GM21619 (cell line): ENCODE data around the gene FBF1.

Experiments
- ATAC-seq: cut with Tn5 transposase; IDR thresholded peaks from one replicate; pipeline ENCODE4 v1.9.1; 2021; ENCODE audit not compliant: unreplicated experiment

Gene FBF1

GRCh38 chr17:75917141-75917916, 23.5 kb downstream of the FBF1 start:
- ATAC-seq: no peak

DNA sequence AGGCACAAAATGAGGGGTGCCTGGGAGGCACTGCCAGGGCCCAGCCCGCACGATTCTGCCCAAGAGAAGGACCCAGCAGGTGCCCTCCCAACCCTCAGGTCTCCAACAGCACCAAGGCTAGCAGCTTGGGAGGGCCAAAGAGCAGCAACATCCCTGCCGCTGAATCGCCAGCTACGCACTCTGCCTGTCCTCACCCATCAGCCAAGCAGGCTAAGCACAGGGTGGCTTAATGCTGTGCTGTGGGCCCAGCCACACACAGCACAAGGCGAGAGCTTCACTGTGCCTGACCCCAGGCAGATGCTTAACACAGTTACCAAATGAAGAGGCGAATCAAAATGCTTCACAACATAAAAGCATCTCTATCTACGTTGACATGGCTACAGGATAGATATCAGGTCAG, 25.6 kb downstream of the FBF1 start:
- no peak for ATAC-seq

- ATAC-seq: no peak
Measured at GRCh38 chr17:75914643-75915267, 26.1 kb downstream of the FBF1 start.

DNA sequence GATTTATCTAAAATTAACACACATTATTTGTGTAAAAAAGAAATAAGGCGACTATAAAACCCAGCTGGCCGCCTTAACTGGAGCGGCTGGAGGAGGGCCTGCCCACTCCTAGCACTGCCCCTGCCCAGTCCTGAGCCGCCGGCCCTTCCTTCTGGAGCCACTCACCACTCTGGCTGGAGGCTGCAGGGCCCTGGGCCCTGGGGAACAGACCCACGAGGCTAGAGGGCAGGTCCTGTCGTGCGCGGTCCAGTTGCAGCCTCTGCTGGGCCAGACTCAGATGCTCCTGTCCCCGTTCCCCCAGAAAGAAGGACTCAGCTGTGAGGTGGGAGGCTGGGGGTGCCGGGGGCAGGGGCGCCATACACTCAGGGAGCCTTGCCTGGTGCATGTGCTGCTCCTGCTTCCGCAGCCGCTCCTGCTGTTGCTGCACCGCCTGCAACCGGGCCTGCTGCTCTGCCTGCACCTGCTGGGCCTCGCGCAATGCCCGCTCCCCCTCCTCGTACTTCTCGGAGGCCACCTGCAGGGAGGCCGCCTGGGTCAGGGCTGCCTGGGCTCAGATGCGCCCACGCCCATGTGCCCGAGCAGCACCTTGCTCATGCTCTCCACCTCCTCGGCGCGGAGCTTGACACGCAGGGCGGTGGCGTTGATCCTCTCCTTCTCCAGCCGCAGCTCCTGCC, 27.2 kb downstream of the FBF1 start:
- ATAC-seq: no peak

GRCh38 chr17:75910699-75911098, 30.1 kb downstream of the FBF1 start:
- no peak for ATAC-seq

DNA sequence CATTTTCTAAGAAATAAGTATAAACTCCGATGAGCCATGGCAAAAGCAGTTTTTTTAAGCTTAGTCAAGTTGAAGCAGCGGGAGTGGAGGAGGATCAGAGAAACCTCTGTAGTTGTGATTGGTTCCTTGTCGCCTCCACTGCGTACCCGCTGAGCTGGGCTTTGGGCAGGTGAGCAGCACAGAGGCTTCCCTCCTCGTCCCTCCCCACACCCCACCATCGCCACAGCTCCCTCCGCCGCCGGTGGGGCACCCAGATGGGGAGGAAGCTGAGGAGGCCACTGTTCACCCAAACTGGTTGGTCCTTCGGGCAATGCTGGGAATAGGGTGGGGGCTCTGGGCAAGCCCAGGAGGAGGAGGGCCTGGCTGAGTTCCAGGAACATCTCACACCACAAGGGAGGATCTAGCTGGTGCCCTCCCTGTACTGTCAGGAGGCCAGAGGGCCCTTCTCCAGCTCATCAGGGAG, 31.0 kb downstream of the FBF1 start:
- no peak for ATAC-seq

GRCh38 chr17:75909051-75909811, 31.6 kb downstream of the FBF1 start:
- ATAC-seq: no peak

DNA sequence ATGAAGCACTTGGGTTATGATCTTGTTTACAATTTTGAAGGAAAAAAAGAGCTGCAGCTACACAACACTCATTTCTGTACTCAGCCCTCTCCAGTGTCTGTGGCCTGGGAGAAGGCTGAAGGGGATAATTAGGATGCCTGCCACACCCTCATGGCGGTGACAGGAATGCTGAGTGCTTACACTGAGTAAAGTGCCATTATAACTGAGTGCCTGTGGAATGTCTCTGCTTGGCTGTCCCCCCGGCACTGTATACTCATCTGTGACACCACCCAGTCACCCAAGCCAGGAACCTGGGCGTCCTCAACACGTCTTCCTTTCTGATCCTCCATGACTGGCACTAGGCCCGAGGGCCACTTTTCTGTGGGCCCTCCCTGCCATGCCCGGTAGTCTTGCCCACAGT, 32.6 kb downstream of the FBF1 start:
- no peak for ATAC-seq

GRCh38 chr17:75906143-75906884, 34.5 kb downstream of the FBF1 start:
- no peak for ATAC-seq

- ATAC-seq: peak; percentile 89
Measured at GRCh38 chr17:75904749-75905521, 35.9 kb downstream of the FBF1 start, which contains the start of gene MRPL38. TSS of gene MRPL38 (minus strand) at chr17:75904884. CDS start at chr17:75904875, 9 bp downstream.

DNA sequence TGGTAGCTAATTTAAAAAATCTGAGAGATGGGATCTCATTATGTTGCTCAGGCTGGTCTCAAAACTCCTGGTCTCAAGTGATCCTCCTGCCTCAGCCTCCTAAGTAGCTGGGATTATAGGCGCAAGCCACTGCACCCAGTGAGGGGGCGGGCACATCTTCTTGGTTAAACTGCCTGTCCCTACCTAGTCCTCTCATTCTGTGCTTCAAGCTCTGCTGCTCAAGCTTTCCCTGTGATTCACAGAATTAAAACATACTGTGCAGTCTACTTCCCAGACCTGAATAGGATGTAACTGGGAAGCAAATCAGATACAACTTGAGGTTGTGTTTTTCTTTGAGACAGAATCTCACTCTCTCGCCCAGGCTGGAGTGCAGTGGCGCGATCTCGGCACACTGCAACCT, 38.4 kb downstream of the FBF1 start:
- no peak for ATAC-seq

DNA sequence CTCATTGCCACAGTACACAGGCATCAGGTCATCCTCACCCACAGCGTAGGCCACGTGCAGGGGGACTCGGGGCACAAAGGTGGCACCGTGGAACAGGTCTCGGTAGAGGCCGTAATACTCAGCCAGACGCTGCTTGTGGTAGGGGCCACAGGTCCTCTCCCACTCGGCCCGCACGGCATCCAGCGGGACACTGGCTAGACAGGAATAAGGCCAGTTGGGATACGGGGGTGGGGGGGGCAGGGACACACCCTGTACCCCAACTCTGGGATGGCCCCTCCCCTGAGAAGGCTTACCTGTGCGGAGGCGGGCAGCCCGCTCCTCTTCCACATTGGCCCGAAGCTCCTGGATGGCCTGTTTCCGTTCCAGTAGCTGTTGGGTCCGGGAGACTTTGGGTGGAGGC, 39.1 kb downstream of the FBF1 start:
- ATAC-seq: no peak

DNA sequence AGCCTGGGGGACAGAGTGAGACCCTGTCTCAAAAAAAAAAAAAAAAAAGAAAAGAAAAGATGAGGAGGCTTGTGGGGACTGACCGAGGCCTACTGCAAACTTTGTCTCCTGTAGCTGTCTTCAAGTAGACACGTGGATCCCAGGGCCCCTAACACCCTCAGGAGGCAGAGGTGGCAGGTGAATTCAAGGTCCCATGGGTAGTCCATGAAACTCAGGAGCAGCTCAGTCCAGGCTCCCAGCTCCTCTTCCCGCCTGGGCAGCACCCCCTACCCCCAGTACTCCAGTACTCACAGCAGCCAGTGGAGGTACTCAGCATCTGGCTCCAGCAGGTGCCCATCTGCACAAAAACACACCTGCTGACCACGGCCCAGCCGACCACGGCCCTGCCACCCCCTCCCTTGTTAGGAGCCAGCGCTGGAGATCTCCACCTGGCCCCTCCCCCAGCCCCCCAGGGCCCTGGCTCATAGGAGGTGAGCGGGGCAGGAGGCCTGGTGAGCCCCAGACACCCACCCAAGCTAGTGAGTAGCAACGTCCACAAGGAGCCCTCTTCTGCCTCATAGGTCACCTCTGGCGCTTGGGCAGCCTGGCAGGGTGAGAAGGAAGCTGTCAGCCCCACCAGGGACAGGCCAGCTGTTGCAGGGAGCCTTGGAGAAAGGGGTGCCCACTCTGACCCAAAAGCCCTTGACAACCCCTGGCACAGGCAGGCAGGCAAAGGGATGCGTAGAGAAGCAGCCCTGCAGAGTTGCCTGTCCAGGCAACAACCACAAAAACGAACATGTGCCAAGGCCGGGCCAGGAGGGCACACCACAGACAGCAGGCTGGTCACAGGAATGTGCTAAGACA, 39.9 kb downstream of the FBF1 start:
- no peak for ATAC-seq

- no peak for ATAC-seq
Measured at GRCh38 chr17:75899767-75900468, 40.9 kb downstream of the FBF1 start.

- ATAC-seq: no peak
Measured at GRCh38 chr17:75899353-75899752, 41.5 kb downstream of the FBF1 start.

- no peak for ATAC-seq
Measured at GRCh38 chr17:75898791-75899190, 42.1 kb downstream of the FBF1 start.

DNA sequence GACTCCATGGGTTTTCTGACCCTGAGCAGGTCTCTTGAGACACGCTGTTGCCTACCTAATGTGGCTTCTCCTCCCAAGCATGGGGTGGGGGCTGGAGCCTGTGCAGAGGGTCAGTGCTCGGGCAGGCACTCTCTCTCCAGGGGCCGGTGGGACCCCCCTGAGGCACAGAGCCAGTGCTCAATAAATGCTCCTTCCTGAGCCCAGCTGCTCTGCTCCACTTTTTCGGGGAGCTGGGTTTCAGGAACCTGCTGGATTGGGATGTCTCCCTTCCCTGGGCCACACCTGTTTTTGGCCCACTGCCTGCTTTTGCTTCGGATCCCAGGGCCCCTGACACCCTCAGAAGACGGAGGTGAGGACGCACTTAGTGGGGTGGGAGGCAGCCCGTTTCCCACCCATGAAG, 42.8 kb downstream of the FBF1 start:
- ATAC-seq: no peak
